Cardiac fibroblast (primary cell): ENCODE data around the gene COL7A1.

ENCODE experiments used
- DNase-seq, 2 donors: peaks; one replicate each; pipeline versions ENCODE4 v3.0.0 to v3.0.0-alpha.2; 2010; ENCODE audit warnings: low read depth in 2 of 2
- H3K4me3 ChIP-seq, 2 donors: replicated peaks in 1 of 2; 1 replicate in 1 of 2; 2 replicates in 1 of 2; pipeline ENCODE4 v1.5.1; 2011; ENCODE audit warnings: low read depth in 2 of 2, low read length in 2 of 2, mild to moderate bottlenecking in 2 of 2, moderate library complexity in 1 of 2
- TF ChIP-seq, protein P1 (sequence below): IDR thresholded peaks from one replicate; pipeline ENCODE4 v1.5.1; 2011; ENCODE audit warnings: low read depth, mild to moderate bottlenecking, low read length, inconsistent platforms

The COL7A1 gene

GRCh38 chr3:48595075-48595525 is at the start of gene COL7A1:
COL7A1 (minus strand) TSS chr3:48595329; CDS start chr3:48595159, 170 bp downstream.
- H3K4me3 ChIP-seq = peak within 1 kb of the TSS; percentile 23 to 61
- no peak for DNase-seq
- TF ChIP-seq, protein P1, sequence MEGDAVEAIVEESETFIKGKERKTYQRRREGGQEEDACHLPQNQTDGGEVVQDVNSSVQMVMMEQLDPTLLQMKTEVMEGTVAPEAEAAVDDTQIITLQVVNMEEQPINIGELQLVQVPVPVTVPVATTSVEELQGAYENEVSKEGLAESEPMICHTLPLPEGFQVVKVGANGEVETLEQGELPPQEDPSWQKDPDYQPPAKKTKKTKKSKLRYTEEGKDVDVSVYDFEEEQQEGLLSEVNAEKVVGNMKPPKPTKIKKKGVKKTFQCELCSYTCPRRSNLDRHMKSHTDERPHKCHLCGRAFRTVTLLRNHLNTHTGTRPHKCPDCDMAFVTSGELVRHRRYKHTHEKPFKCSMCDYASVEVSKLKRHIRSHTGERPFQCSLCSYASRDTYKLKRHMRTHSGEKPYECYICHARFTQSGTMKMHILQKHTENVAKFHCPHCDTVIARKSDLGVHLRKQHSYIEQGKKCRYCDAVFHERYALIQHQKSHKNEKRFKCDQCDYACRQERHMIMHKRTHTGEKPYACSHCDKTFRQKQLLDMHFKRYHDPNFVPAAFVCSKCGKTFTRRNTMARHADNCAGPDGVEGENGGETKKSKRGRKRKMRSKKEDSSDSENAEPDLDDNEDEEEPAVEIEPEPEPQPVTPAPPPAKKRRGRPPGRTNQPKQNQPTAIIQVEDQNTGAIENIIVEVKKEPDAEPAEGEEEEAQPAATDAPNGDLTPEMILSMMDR = no peak

DNA sequence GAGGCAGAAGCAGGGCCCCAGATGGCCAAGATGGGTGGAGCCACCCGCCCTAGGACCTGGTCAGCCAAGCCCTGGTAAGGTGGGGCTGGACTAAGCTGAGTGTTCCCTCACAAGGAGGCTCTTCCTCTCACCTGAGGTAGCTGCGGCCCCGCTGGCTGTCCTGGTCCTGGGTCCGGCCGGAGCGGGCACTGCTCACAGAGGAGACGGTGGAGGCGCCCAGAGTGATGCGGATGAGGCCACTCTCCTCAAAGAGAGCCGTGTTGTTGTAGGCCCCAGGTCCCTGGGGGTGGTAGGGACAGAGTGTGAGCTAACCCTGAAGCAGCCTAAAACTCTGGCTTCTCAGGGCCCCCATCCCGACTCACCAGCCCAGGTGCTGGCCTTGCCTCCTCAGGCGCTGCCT is 47.5 kb upstream of the COL7A1 start:
- DNase-seq = no peak
- no peak overlapping the region for H3K4me3 ChIP-seq
- TF ChIP-seq, protein P1 = no peak

DNA sequence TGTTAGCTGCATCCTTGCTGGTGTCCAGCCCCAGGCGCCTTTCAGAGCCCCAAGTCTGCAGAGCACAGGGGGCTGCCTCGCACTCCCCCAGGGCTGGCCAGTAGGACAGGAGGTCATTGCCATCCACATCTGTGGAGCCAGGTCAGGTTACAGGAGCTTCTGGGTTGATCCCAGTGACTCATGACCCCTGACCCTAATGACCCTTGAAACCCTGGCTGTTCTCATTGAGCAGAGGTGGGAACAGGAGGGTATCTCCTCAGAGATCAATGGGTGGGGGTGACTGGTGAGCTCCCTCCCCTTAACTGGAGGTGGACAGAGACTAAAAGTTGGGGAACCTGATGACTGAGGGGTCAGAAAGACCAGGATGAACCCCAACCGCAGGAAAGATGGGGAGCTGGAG is 46.3 kb upstream of the COL7A1 start:
- DNase-seq = no peak
- TF ChIP-seq, protein P1 = no peak
- no peak overlapping the region for H3K4me3 ChIP-seq

- TF ChIP-seq, protein P1 = no peak
- no peak overlapping the region for H3K4me3 ChIP-seq
- no peak for DNase-seq
These were observed 44.9 kb upstream of the COL7A1 start for GRCh38 chr3:48639944-48640606.

DNA sequence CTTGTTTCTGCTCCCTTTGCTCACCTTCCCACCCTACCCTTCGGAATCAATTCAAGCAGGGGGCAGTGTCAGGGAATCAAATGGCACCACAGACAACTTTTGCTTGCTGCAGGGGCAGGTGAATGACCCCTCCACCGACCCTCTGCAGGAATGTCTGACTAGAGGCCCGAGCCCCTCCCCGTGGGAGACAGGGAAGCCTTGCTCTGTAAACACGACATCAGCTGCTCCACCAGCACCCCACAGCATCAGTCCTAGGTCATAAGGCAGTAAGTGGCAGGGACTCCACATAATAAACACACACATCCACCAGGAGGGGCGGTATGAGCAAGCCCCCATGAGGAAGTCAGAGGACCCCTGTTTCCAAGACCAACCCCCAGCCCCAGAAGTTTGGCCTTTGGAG is 42.2 kb upstream of the COL7A1 start:
- no peak for DNase-seq
- TF ChIP-seq, protein P1 = no peak
- no peak overlapping the region for H3K4me3 ChIP-seq

DNA sequence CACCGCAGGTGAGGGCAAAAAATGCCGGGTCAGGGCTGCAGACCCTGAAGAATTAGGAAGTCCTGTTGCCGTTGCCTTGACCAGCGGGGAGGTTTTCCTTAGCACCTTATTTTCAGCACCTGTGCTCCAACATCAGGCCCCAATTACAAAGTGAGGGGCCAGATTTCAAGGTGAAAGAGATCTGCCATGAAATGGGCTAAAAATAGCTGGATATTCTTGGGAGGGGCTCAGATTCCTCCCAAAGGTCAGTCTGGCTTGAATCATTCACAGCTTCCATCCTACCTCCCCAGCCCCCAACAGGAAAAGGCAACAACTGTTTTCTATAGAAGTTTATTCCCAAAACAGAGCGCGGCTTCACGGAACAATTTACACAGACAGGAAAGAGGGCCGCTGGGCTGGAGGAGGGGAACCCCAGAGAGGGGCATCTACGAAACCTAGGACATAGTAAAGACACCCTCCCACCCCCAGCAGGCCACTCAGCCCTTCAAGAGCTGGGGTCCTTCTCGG is 41.1 kb upstream of the COL7A1 start:
- TF ChIP-seq, protein P1 = no peak
- peak; percentile 5 to 6 for DNase-seq
- H3K4me3 ChIP-seq = peak overlapping the region; percentile 97 to 99
